Measurements from ENCODE around the gene GSTA1. TPM values are rescaled to one million over a fixed set of nuclear protein-coding genes. Genes with fewer than 3 reads are reported as not detected.
"Not testable (repeated sequence)": the region's sequence is repeated elsewhere in the genome, so short reads cannot be mapped to it uniquely, and the experiment has no call there.

GSTA1 gene
- total RNA-seq, 1 donor from 2014 or later: 175 TPM

GRCh38 chr6:52808660-52809059, 5.0 kb upstream of the GSTA1 start:
- no peaks in the 10 kb centered on the region for H3K4me1 Mint-ChIP-seq (ENCODE audit: unreplicated experiment)
- no peaks in the 10 kb centered on the region for H3K36me3 Mint-ChIP-seq
- no peak for DNase-seq (ENCODE audit: extremely low spot score, unreplicated experiment)
- H3K27ac Mint-ChIP-seq: no peak overlapping the region
- TF ChIP-seq, protein P1, sequence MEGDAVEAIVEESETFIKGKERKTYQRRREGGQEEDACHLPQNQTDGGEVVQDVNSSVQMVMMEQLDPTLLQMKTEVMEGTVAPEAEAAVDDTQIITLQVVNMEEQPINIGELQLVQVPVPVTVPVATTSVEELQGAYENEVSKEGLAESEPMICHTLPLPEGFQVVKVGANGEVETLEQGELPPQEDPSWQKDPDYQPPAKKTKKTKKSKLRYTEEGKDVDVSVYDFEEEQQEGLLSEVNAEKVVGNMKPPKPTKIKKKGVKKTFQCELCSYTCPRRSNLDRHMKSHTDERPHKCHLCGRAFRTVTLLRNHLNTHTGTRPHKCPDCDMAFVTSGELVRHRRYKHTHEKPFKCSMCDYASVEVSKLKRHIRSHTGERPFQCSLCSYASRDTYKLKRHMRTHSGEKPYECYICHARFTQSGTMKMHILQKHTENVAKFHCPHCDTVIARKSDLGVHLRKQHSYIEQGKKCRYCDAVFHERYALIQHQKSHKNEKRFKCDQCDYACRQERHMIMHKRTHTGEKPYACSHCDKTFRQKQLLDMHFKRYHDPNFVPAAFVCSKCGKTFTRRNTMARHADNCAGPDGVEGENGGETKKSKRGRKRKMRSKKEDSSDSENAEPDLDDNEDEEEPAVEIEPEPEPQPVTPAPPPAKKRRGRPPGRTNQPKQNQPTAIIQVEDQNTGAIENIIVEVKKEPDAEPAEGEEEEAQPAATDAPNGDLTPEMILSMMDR (conservative IDR thresholded peaks at IDR 0.05): no peak
- H3K4me3 Mint-ChIP-seq: no peak overlapping the region
- H3K9me3 Mint-ChIP-seq: no peaks in the 10 kb centered on the region
- no peaks in the 10 kb centered on the region for H3K27me3 Mint-ChIP-seq

GRCh38 chr6:52802806-52803205, 810 bp downstream of the GSTA1 start:
- H3K36me3 Mint-ChIP-seq: no peaks in the 10 kb centered on the region
- no peak for DNase-seq (ENCODE audit: extremely low spot score, unreplicated experiment)
- peak overlapping the region; percentile 74 for H3K4me3 Mint-ChIP-seq
- peak overlapping the region; percentile 4 for H3K27ac Mint-ChIP-seq
- TF ChIP-seq, protein P1 (conservative IDR thresholded peaks at IDR 0.05): no peak
- H3K27me3 Mint-ChIP-seq: peaks cover 5% of the 10 kb centered on the region
- no peaks in the 10 kb centered on the region for H3K9me3 Mint-ChIP-seq
- no peaks in the 10 kb centered on the region for H3K4me1 Mint-ChIP-seq (ENCODE audit: unreplicated experiment)

DNA sequence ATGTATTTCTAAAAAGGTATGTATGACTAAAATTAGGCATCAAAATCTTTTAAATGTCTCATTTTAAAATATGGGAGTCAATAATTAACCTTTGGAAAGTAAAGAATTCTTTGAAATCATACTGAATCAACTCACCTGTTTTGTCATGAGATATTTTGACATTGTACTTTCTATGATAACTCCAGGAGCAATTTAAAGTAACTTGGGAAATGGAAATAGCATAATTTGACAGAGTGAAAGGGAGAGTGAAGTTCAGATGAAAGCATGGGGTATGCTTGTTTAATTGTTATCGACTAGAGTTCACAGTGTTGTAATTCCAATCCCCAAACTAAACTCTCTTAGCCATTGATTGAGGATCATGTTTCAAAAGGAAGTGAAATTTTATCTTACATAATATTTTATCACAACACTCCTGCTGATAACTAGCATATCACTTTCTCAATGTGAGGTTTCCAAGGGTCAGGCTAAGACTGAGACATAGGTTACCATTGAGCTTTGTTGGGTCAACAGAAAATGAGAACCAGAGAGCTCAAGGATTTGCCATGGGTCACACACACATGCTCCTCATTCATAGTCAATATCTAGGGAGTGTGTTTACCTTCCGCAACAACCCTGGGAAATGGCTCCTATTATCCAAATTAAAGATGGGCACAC, 2.3 kb downstream of the GSTA1 start:
- Mint-ChIP-seq H3K36me3 (no peaks in the 10 kb centered on the region), H3K4me1 (ENCODE audit: unreplicated experiment) (no peaks in the 10 kb centered on the region), H3K4me3 (peak overlapping the region; percentile 37), H3K27me3 (peaks cover 5% of the 10 kb centered on the region), H3K27ac (no peak overlapping the region), H3K9me3 (no peaks in the 10 kb centered on the region)
- no peak for DNase-seq (ENCODE audit: extremely low spot score, unreplicated experiment)
- TF ChIP-seq, protein P1 (conservative IDR thresholded peaks at IDR 0.05): no peak

- not testable (repeated sequence) for H3K27me3 Mint-ChIP-seq; H3K9me3 Mint-ChIP-seq; H3K36me3 Mint-ChIP-seq; H3K4me3 Mint-ChIP-seq; H3K4me1 Mint-ChIP-seq (ENCODE audit: unreplicated experiment); DNase-seq (ENCODE audit: extremely low spot score, unreplicated experiment); H3K27ac Mint-ChIP-seq
These were observed 4.3 kb downstream of the GSTA1 start for GRCh38 chr6:52799272-52799671.

DNA sequence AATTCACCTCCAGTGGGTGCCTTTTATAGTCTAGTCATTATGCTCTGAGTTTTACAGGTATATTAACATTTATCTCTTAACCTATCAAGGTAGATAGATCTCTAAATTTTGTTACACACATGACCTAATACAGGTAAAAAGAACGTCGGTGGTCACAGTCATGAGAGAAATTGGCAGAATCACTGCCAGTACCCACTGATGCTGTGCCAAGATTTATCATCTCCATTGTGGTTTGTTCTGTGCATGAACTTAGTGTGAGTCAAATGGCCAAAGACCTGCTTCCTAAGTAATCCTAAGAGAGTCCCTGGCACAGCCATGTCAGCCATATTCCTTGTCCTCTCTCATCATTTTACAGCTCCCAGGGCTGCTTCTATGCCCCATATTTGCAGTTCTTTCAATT, 9.2 kb downstream of the GSTA1 start:
- not testable (repeated sequence) for H3K4me3 Mint-ChIP-seq; DNase-seq (ENCODE audit: extremely low spot score, unreplicated experiment); H3K4me1 Mint-ChIP-seq (ENCODE audit: unreplicated experiment); H3K27me3 Mint-ChIP-seq; H3K9me3 Mint-ChIP-seq; H3K27ac Mint-ChIP-seq; H3K36me3 Mint-ChIP-seq

DNA sequence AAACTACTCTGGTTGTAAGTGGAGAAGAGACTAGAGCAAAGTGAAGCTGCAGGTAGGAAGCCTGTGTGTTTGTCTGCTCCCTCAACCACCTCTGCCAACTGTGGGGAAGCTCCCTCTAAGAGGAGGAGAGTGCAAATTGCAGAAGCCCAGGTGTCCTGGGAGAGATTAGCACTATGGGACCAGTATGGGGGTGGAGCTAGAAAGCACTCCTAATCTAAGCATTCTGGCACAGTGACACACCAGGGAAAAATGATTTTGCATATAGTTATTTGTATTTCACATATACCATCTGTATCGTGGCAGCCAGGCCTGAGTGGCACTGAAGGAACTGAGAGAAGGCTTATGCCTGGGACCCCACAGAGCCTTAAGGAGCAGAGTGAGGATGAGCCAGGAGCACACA, 12.8 kb downstream of the GSTA1 start:
- no peak for DNase-seq (ENCODE audit: extremely low spot score, unreplicated experiment)
- Mint-ChIP-seq H3K36me3 (no peaks in the 10 kb centered on the region), H3K9me3 (peaks cover 6% of the 10 kb centered on the region), H3K4me1 (ENCODE audit: unreplicated experiment) (no peaks in the 10 kb centered on the region), H3K27ac (peak overlapping the region; percentile 9), H3K4me3 (no peak overlapping the region), H3K27me3 (no peaks in the 10 kb centered on the region)
- TF ChIP-seq, protein P1 (conservative IDR thresholded peaks at IDR 0.05): no peak

- H3K4me1 Mint-ChIP-seq (ENCODE audit: unreplicated experiment); H3K4me3 Mint-ChIP-seq; H3K36me3 Mint-ChIP-seq; DNase-seq (ENCODE audit: extremely low spot score, unreplicated experiment); H3K9me3 Mint-ChIP-seq; H3K27ac Mint-ChIP-seq; H3K27me3 Mint-ChIP-seq: not testable (repeated sequence)
These were observed 14.0 kb downstream of the GSTA1 start for GRCh38 chr6:52789658-52790057.

All from type B pancreatic cell (in vitro differentiated cells).